DND-41 (cell line): Measurements from ENCODE around the gene RAB14.

Source experiments
- ATAC-seq: fragments of 200-7000 bp; cut with Tn5 transposase; 3 replicates; pipeline ENCODE4 v1.9.1; 2021; ENCODE audit warnings: low read depth; ENCODE audit not compliant: insufficient read depth
- DNase-seq: peaks from one replicate; pipeline ENCODE4 v3.0.0-alpha.2; 2020
- H2AFZ ChIP-seq: 2 replicates; pipeline ENCODE4 v1.6.0; 2012; ENCODE audit warnings: low read depth, low read length
- H3K27ac ChIP-seq: 2 replicates; pipeline ENCODE4 v1.5.1; 2012; ENCODE audit warnings: low read length, inconsistent platforms
- H3K27me3 ChIP-seq: fragments of 200-600 bp; sonication (generic); 2 replicates; pipeline ENCODE4 v1.6.0; 2012; ENCODE audit warnings: low read length, mild to moderate bottlenecking, inconsistent platforms; ENCODE audit not compliant: insufficient read depth, poor library complexity
- H3K36me3 ChIP-seq: 2 replicates; pipeline ENCODE4 v1.5.1; 2012; ENCODE audit warnings: low read length, inconsistent platforms; ENCODE audit not compliant: insufficient read depth
- H3K4me1 ChIP-seq: 2 replicates; pipeline ENCODE4 v1.5.1; 2012; ENCODE audit warnings: mild to moderate bottlenecking, low read length; ENCODE audit not compliant: insufficient read depth
- H3K4me2 ChIP-seq: 2 replicates; pipeline ENCODE4 v1.6.0; 2012; ENCODE audit warnings: mild to moderate bottlenecking, moderate library complexity, low read length, inconsistent platforms; ENCODE audit not compliant: insufficient read depth
- H3K4me3 ChIP-seq, 2 experiments: fragments of 200-600 bp in 1 of 2; shearing (Covaris generic) in 1 of 2; 2 replicates each; pipeline ENCODE4 v1.5.1; 2012 to 2016; ENCODE audit warnings: inconsistent platforms in 2 of 2, low read length in 2 of 2, mild to moderate bottlenecking in 2 of 2, low read depth in 1 of 2, moderate library complexity in 1 of 2
- H3K79me2 ChIP-seq: 2 replicates; pipeline ENCODE4 v1.6.0; 2012; ENCODE audit warnings: low read length, inconsistent platforms; ENCODE audit not compliant: insufficient read depth
- H3K9ac ChIP-seq: 2 replicates; pipeline ENCODE4 v1.6.0; 2012; ENCODE audit warnings: low read depth, mild to moderate bottlenecking, inconsistent platforms, low read length, moderate library complexity
- H3K9me3 ChIP-seq: 2 replicates; pipeline ENCODE4 v1.5.1; 2012; ENCODE audit warnings: low read length, moderate library complexity, mild to moderate bottlenecking, inconsistent platforms; ENCODE audit not compliant: insufficient read depth, severe bottlenecking
- H4K20me1 ChIP-seq: 2 replicates; pipeline ENCODE4 v1.6.0; 2012; ENCODE audit warnings: low read length; ENCODE audit not compliant: insufficient read depth
- EZH2 ChIP-seq: IDR thresholded peaks from 3 replicates; pipeline ENCODE4 v1.6.1; 2012; ENCODE audit warnings: borderline replicate concordance, low read depth, mild to moderate bottlenecking, moderate library complexity, low read length, inconsistent platforms; ENCODE audit not compliant: severe bottlenecking
- TF ChIP-seq, protein P1 (sequence below): IDR thresholded peaks from 2 replicates; pipeline ENCODE4 v1.5.1; 2012; ENCODE audit warnings: borderline replicate concordance, low read length, moderate library complexity, mild to moderate bottlenecking; ENCODE audit not compliant: poor library complexity, severe bottlenecking; ENCODE audit errors: extremely low read depth

Gene RAB14

DNA sequence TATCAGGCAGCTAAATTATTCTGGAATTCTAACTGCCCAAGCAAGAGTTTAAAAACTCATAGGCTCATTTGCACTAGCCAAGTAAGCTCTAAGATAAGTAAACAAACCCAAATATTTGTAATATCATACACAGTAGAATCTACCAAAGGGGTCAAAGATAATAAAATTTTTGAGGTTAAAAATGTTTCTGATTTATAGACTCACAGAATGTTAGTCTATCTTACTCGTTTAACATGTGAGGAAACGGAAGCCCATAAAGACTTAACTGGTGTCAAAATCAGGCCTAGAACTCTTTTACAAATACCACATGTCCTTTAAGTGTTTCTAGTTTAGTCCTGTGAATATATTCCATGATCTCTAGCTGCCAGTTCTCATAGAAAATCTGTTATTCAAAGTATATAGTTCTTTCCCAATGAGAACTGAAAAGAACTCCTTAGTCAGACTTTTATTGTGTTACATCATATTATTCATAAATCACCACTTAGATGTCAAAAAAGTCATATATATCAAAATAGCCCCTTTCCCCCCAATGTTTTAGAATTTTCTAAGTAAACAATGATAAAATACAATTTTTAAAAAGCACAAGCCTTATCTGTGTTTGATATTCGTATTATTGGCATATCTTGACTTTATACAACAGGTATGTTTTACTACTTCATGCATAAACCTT lies 13.9 kb downstream of the RAB14 start:
- Histone ChIP-seq H3K79me2 (peaks cover 82% of the 10 kb centered on the region), H3K9me3 (no peaks in the 10 kb centered on the region), H3K27ac (no peak overlapping the region), H3K4me2 (no peak overlapping the region), H4K20me1 (peaks cover 26% of the 10 kb centered on the region; the same call in 1 of the 2 replicates), H3K27me3 (no peaks in the 10 kb centered on the region), H3K4me3 (no peak overlapping the region), H3K4me1 (no peaks in the 10 kb centered on the region), H2AFZ (no peak overlapping the region), H3K9ac (no peak overlapping the region), H3K36me3 (peaks cover 35% of the 10 kb centered on the region)
- ATAC-seq (no peak), DNase-seq (no peak)
- TF ChIP-seq, protein P1, sequence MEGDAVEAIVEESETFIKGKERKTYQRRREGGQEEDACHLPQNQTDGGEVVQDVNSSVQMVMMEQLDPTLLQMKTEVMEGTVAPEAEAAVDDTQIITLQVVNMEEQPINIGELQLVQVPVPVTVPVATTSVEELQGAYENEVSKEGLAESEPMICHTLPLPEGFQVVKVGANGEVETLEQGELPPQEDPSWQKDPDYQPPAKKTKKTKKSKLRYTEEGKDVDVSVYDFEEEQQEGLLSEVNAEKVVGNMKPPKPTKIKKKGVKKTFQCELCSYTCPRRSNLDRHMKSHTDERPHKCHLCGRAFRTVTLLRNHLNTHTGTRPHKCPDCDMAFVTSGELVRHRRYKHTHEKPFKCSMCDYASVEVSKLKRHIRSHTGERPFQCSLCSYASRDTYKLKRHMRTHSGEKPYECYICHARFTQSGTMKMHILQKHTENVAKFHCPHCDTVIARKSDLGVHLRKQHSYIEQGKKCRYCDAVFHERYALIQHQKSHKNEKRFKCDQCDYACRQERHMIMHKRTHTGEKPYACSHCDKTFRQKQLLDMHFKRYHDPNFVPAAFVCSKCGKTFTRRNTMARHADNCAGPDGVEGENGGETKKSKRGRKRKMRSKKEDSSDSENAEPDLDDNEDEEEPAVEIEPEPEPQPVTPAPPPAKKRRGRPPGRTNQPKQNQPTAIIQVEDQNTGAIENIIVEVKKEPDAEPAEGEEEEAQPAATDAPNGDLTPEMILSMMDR: no peak
- no peak for TF ChIP-seq EZH2

DNA sequence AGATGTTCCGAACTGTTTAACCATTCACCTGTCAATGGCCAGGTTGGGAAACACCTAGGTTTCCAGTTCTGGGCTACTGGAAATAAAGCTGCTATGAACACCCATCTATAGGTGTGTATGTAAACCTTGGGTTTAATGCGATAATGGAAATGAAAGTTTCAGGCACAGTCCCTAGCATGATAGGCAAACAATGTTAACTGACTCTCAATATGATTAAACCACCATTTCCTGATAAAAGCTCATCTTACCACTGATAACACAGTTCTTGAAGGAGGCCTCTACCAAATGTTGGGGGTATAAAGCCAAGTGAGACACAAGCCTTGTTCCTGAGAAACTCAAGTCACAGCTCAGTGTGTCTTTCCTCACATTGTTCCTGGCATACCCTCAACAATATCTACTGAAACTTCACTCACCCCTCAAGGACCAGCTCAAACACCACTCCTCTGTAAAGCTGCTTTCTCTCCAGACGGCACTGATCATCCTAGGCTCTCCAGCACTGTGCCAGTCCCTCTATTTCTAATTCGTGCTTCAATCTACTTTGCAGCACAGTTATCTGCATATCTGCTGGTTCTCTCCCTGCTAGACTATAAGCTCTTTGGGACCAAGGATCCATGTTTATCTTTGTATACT lies 15.8 kb downstream of the RAB14 start:
- Histone ChIP-seq H3K4me1 (no peaks in the 10 kb centered on the region), H3K27ac (no peak overlapping the region), H2AFZ (no peak overlapping the region), H3K9ac (no peak overlapping the region), H4K20me1 (peaks cover 18% of the 10 kb centered on the region; the same call in 1 of the 2 replicates), H3K36me3 (peaks cover 52% of the 10 kb centered on the region), H3K4me2 (no peak overlapping the region), H3K4me3 (no peak overlapping the region), H3K27me3 (no peaks in the 10 kb centered on the region), H3K9me3 (no peaks in the 10 kb centered on the region), H3K79me2 (peaks cover 63% of the 10 kb centered on the region)
- TF ChIP-seq EZH2: no peak
- TF ChIP-seq, protein P1: no peak
- ATAC-seq (no peak), DNase-seq (no peak)

DNA sequence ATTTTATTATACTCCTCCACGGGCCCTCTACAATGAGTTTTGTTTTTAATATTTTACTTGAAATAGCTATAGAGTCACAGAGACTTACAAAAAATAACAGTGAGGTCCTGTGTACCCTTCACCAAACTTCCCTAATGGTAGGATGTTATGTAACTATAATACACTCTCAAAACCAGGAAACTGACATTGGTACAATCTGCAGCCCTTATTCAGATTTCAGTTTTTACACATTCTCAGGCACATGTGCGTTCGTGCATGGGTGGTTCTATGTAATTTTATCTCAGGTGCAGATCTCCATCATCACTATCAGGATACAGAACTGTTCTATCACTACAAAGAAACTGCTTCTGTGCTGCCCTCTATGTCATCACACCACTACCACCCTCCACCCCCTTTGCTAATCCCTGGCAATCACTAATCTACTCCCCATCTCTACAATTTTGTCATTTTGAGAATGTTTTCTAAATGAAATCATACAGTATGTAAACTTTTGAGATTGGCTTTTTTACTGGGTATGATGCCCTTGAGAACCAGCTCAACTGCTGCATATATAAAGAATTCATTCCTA lies 16.4 kb downstream of the RAB14 start:
- H3K9me3 ChIP-seq: no peaks in the 10 kb centered on the region
- H3K4me1 ChIP-seq: no peaks in the 10 kb centered on the region
- H3K27ac ChIP-seq: no peak overlapping the region
- ATAC-seq (no peak), DNase-seq (no peak)
- peaks cover 57% of the 10 kb centered on the region for H3K79me2 ChIP-seq
- H2AFZ ChIP-seq: no peak overlapping the region
- no peaks in the 10 kb centered on the region for H3K27me3 ChIP-seq
- peaks cover 16% of the 10 kb centered on the region; the same call in 1 of the 2 replicates for H4K20me1 ChIP-seq
- no peak overlapping the region for H3K9ac ChIP-seq
- no peak overlapping the region for H3K4me3 ChIP-seq
- peaks cover 58% of the 10 kb centered on the region for H3K36me3 ChIP-seq
- H3K4me2 ChIP-seq: no peak overlapping the region
- TF ChIP-seq, protein P1: no peak
- no peak for TF ChIP-seq EZH2
